ENCODE measurements around the gene OR10D3.
"Not testable (repeated sequence)": the region's sequence is repeated elsewhere in the genome, so short reads cannot be mapped to it uniquely, and the experiment has no call there.

OR10D3 gene

GRCh38 chr11:124224618-124225423 lies 41.7 kb downstream of the OR10D3 start:
- not testable (repeated sequence) for H3K27me3 ChIP-seq (ENCODE audit: control insufficient read depth, insufficient read depth, low read length); H3K4me3 ChIP-seq (ENCODE audit: low read length); H3K9ac ChIP-seq (ENCODE audit: low read length); H3K36me3 ChIP-seq (ENCODE audit: control insufficient read depth, low read depth, low read length); H3K4me1 ChIP-seq (ENCODE audit: control insufficient read depth, low read depth, low read length); H3K9me3 ChIP-seq (ENCODE audit: control insufficient read depth, low read depth, low read length); H3K27ac ChIP-seq (ENCODE audit: low read length)

GRCh38 chr11:124225471-124225870 lies 42.3 kb downstream of the OR10D3 start:
- H3K27ac ChIP-seq (ENCODE audit: low read length), result no peak overlapping the region
- H3K9ac ChIP-seq (ENCODE audit: low read length), result no peak overlapping the region
- H3K4me3 ChIP-seq (ENCODE audit: low read length), result no peak overlapping the region
- no peaks in the 10 kb centered on the region for H3K36me3 ChIP-seq (ENCODE audit: control insufficient read depth, low read depth, low read length)
- H3K27me3 ChIP-seq (ENCODE audit: control insufficient read depth, insufficient read depth, low read length), result no peaks in the 10 kb centered on the region
- no peaks in the 10 kb centered on the region for H3K4me1 ChIP-seq (ENCODE audit: control insufficient read depth, low read depth, low read length)
- H3K9me3 ChIP-seq (ENCODE audit: control insufficient read depth, low read depth, low read length), result no peaks in the 10 kb centered on the region

- Histone ChIP-seq H3K27ac (ENCODE audit: low read length) (no peak overlapping the region), H3K36me3 (ENCODE audit: control insufficient read depth, low read depth, low read length) (no peaks in the 10 kb centered on the region), H3K4me1 (ENCODE audit: control insufficient read depth, low read depth, low read length) (no peaks in the 10 kb centered on the region), H3K27me3 (ENCODE audit: control insufficient read depth, insufficient read depth, low read length) (no peaks in the 10 kb centered on the region), H3K9ac (ENCODE audit: low read length) (no peak overlapping the region), H3K4me3 (ENCODE audit: low read length) (no peak overlapping the region), H3K9me3 (ENCODE audit: control insufficient read depth, low read depth, low read length) (no peaks in the 10 kb centered on the region)
Observed at GRCh38 chr11:124233376-124233775, 50.2 kb downstream of the OR10D3 start.
